HK-2 (cell line): ENCODE data around the gene PLEKHM2.

ENCODE experiments used
- DNase-seq: peaks from one replicate; pipeline ENCODE4 v3.0.0-alpha.2; 2018; ENCODE audit not compliant: unreplicated experiment

PLEKHM2 gene

GRCh38 chr1:15738416-15739113 is 54.4 kb downstream of the PLEKHM2 start:
- no peak for DNase-seq

GRCh38 chr1:15739259-15739658 is 55.1 kb downstream of the PLEKHM2 start:
- DNase-seq: no peak

- no peak for DNase-seq
Observed at GRCh38 chr1:15739745-15740144, 55.6 kb downstream of the PLEKHM2 start.

- peak; percentile 84 for DNase-seq
Observed at GRCh38 chr1:15740924-15741850, 57.1 kb downstream of the PLEKHM2 start.

- no peak for DNase-seq
Observed at GRCh38 chr1:15742339-15742801, 58.2 kb downstream of the PLEKHM2 start, which contains the start of gene TMEM82. Gene TMEM82, plus strand, starts transcription at chr1:15742499. Its CDS starts 61 bp downstream, at chr1:15742560.

- no peak for DNase-seq
Observed at GRCh38 chr1:15744122-15744679, 60.1 kb downstream of the PLEKHM2 start.

- DNase-seq: no peak
Observed at GRCh38 chr1:15747378-15747777, 63.3 kb downstream of the PLEKHM2 start.

GRCh38 chr1:15748264-15748663 is 64.1 kb downstream of the PLEKHM2 start:
- DNase-seq: no peak

- DNase-seq: no peak
Observed at GRCh38 chr1:15748690-15749398, 64.7 kb downstream of the PLEKHM2 start.

GRCh38 chr1:15749399-15750291 is 65.5 kb downstream of the PLEKHM2 start:
- no peak for DNase-seq

- no peak for DNase-seq
Observed at GRCh38 chr1:15750924-15751323, 66.8 kb downstream of the PLEKHM2 start.

GRCh38 chr1:15751717-15752116 is 67.6 kb downstream of the PLEKHM2 start:
- DNase-seq: no peak

- DNase-seq: no peak
Observed at GRCh38 chr1:15753776-15754175, 69.7 kb downstream of the PLEKHM2 start.

- no peak for DNase-seq
Observed at GRCh38 chr1:15755021-15755645, 71.0 kb downstream of the PLEKHM2 start.

GRCh38 chr1:15755646-15756040 is 71.5 kb downstream of the PLEKHM2 start:
- DNase-seq: no peak

GRCh38 chr1:15756143-15757015 is 72.3 kb downstream of the PLEKHM2 start:
- DNase-seq: no peak

GRCh38 chr1:15757016-15757543 is 73.0 kb downstream of the PLEKHM2 start:
- no peak for DNase-seq

GRCh38 chr1:15757575-15758342 is 73.6 kb downstream of the PLEKHM2 start:
- no peak for DNase-seq
